K562 (cell line): ENCODE measurements around the gene HECA. TPM values are rescaled to one million over a fixed set of nuclear protein-coding genes. Genes with fewer than 3 reads are reported as not detected.

Experiments used
- ELF2 ChIP-seq: fragments of 250-450 bp; sonication (Bioruptor Pico); IDR thresholded peaks from 2 replicates; pipeline ENCODE4 v1.5.0; 2021; ENCODE audit warnings: mild to moderate bottlenecking
- FOSL1 ChIP-seq: fragments of 200-800 bp; sonication (Bioruptor generic); conservative IDR thresholded peaks from 2 replicates; pipeline ENCODE4 v1.6.1; 2016; ENCODE audit warnings: missing genetic modification characterization, missing compliant biosample characterization
- HIVEP1 ChIP-seq: fragments of 250-450 bp; sonication (Bioruptor Pico); IDR thresholded peaks from 2 replicates; pipeline ENCODE4 v1.4.0; 2020; ENCODE audit warnings: mild to moderate bottlenecking
- KDM2B ChIP-seq: fragments of 250-450 bp; sonication (Bioruptor Pico); IDR thresholded peaks from 2 replicates; pipeline ENCODE4 v1.8.0; 2021; ENCODE audit warnings: mild to moderate bottlenecking, moderate library complexity
- KHSRP ChIP-seq: fragments of 450-650 bp; IDR thresholded peaks from 2 replicates; pipeline ENCODE4 v1.6.1; 2017
- LCOR ChIP-seq: sonication (generic); formaldehyde crosslinking; IDR thresholded peaks from 2 replicates; pipeline ENCODE4 v1.8.0; 2022; ENCODE audit warnings: mild to moderate bottlenecking, missing genetic modification reagents
- MEF2A ChIP-seq: IDR thresholded peaks from 2 replicates; pipeline ENCODE4 v1.6.1; 2011; ENCODE audit warnings: low read depth, mild to moderate bottlenecking, low read length, moderate library complexity; ENCODE audit not compliant: control insufficient read depth
- PCBP1 ChIP-seq: fragments of 200-400 bp; formaldehyde crosslinking; IDR thresholded peaks from 2 replicates; pipeline ENCODE4 v1.6.1; 2018; ENCODE audit warnings: mild to moderate bottlenecking, low read depth, low read length; ENCODE audit not compliant: poor library complexity, severe bottlenecking
- PYGO2 ChIP-seq: fragments of 450-650 bp; IDR thresholded peaks from 2 replicates; pipeline ENCODE4 v1.6.1; 2016; ENCODE audit warnings: mild to moderate bottlenecking, missing genetic modification characterization, moderate library complexity, missing compliant biosample characterization
- SNRNP70 ChIP-seq: fragments of 200-400 bp; formaldehyde crosslinking; optimal IDR thresholded peaks from 2 replicates; pipeline ENCODE3; 2017; ENCODE audit warnings: low read depth, low read length
- TEAD4 ChIP-seq, 2 experiments: sonication (generic) in 1 of 2; formaldehyde crosslinking in 1 of 2; IDR thresholded peaks; 2 replicates each; pipeline versions ENCODE4 v1.6.1 to v1.8.0; 2012 to 2022; ENCODE audit warnings: borderline replicate concordance in 1 of 2, inconsistent platforms in 1 of 2, low read length in 1 of 2, mild to moderate bottlenecking in 1 of 2, missing genetic modification reagents in 1 of 2
- ZNF431 ChIP-seq: sonication (generic); formaldehyde crosslinking; IDR thresholded peaks from 2 replicates; pipeline ENCODE4 v1.8.0; 2022; ENCODE audit warnings: mild to moderate bottlenecking, missing genetic modification reagents
- ZNF76 ChIP-seq: fragments of 250-450 bp; sonication (Bioruptor Pico); IDR thresholded peaks from 2 replicates; pipeline ENCODE4 v1.4.0; 2020; ENCODE audit warnings: mild to moderate bottlenecking, moderate library complexity, borderline replicate concordance
- ZZZ3 ChIP-seq: fragments of 450-650 bp; IDR thresholded peaks from 2 replicates; pipeline ENCODE4 v1.6.1; 2016; ENCODE audit warnings: antibody characterized with exemption, mild to moderate bottlenecking, moderate library complexity
- polyA plus RNA-seq, 8 experiments: library from polyadenylated mRNA; depleted of rRNA in 4 of 8; stranded (reverse) in 5 of 8; unstranded in 3 of 8; fragments of >200 nt; fragmentation: Nextera tagmentation in 2 of 8; fragmentation: Illumina TruSeq in 1 of 8; extraction: Ambion mirVana in 2 of 8; extraction: Trizol in 1 of 8; gene quantifications; 2 replicates each; pipeline versions ENCODE4 v1.2.1 to v1.2.3, GENCODE V29; 2011 to 2014; ENCODE audit warnings: inconsistent platforms in 1 of 8, missing spikeins in 1 of 8
- total RNA-seq, 7 experiments: library from RNA; depleted of rRNA in 6 of 7; stranded (reverse); fragments of >200 nt in 6 of 7; fragmentation: Illumina TruSeq in 2 of 7; extraction: Trizol in 2 of 7; gene quantifications; 2 replicates each; pipeline versions ENCODE4 v1.2.1 to v1.2.3, GENCODE V29; 2011 to 2021; ENCODE audit warnings: low replicate concordance in 1 of 7
- TF ChIP-seq, protein P1 (sequence below): IDR thresholded peaks from 2 replicates; pipeline ENCODE4 v1.6.1; 2014; ENCODE audit warnings: antibody characterized with exemption
- TF ChIP-seq, protein P2 (sequence below): fragments of 250-450 bp; sonication (Bioruptor Pico); IDR thresholded peaks from 2 replicates; pipeline ENCODE4 v1.4.0; 2020; ENCODE audit warnings: mild to moderate bottlenecking, moderate library complexity
- TF ChIP-seq, protein P3 (sequence below): fragments of 250-450 bp; sonication (Bioruptor Pico); IDR thresholded peaks from 2 replicates; pipeline ENCODE4 v1.4.0; 2020; ENCODE audit warnings: mild to moderate bottlenecking, moderate library complexity

Gene HECA
- total and polyA plus RNA-seq, 9 of the 15 experiments (the other 6 are each of a cell fraction or from before 2014, with no cell fraction given): 0.31 to 2.3 (median 1.1) TPM

DNA sequence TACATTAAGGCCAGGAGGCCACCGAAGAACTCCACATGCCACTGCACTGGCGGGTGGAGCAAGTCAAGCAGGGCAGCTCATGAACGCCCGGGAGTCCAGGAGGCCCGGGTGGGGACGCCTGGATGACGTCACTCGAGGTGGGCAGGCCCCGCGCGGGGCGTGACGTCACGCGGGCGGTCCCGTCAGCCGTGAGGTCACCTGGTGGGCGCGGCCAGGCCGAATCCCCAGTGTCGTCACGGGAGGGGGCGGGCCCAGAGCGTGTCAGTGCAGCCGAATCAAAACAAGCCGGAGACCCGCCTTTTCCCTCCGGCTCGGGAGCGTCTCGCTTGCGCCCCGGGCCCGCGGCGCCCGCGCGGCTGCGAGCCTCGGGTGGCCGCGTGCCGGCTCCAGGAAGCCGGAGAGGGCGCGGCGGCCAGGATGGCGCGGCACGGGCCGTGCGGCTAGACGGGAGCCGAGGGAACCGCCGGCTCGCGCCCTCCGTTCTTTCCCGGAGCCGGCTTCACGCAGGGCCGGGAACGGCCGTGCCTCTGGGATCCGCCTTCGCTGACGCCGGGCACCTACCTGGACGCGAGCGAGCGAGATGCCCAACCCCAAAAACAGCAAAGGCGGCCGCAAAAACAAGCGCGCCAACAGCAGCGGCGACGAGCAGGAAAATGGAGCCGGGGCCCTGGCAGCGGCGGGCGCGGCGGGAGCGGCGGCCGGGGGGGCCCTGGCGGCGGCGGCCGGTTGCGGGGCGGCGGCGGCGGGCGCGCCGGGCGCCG is at the start of gene HECA (continued):
- TF ChIP-seq MEF2A: no peak
- 0 out of 2 replicates have a peak, but pooled peaks have one; percentile 59 for TF ChIP-seq LCOR
- TF ChIP-seq KHSRP: peak; percentile 99
- TF ChIP-seq, protein P1, sequence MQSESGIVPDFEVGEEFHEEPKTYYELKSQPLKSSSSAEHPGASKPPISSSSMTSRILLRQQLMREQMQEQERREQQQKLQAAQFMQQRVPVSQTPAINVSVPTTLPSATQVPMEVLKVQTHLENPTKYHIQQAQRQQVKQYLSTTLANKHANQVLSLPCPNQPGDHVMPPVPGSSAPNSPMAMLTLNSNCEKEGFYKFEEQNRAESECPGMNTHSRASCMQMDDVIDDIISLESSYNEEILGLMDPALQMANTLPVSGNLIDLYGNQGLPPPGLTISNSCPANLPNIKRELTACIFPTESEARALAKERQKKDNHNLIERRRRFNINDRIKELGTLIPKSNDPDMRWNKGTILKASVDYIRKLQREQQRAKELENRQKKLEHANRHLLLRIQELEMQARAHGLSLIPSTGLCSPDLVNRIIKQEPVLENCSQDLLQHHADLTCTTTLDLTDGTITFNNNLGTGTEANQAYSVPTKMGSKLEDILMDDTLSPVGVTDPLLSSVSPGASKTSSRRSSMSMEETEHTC: no peak
- no peak for TF ChIP-seq SNRNP70
- TF ChIP-seq PYGO2 (tag): no peak
- TF ChIP-seq ZNF431: no peak
- TF ChIP-seq KDM2B (CRISPR knock-in tag): peak; percentile 59; the same call in 1 of the 2 replicates
- TF ChIP-seq HIVEP1 (CRISPR knock-in tag): 0 out of 2 replicates have a peak, but pooled peaks have one; percentile 24
- TF ChIP-seq PCBP1: peak; percentile 16
- peak; percentile 80 for TF ChIP-seq FOSL1
- no peak for TF ChIP-seq ELF2 (CRISPR knock-in tag)
- TF ChIP-seq, protein P2, sequence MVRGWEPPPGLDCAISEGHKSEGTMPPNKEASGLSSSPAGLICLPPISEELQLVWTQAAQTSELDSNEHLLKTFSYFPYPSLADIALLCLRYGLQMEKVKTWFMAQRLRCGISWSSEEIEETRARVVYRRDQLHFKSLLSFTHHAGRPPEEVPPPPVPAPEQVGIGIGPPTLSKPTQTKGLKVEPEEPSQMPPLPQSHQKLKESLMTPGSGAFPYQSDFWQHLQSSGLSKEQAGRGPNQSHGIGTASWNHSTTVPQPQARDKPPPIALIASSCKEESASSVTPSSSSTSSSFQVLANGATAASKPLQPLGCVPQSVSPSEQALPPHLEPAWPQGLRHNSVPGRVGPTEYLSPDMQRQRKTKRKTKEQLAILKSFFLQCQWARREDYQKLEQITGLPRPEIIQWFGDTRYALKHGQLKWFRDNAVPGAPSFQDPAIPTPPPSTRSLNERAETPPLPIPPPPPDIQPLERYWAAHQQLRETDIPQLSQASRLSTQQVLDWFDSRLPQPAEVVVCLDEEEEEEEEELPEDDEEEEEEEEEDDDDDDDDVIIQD (CRISPR knock-in tag): 0 out of 2 replicates have a peak, but pooled peaks have one; percentile 10
- TF ChIP-seq, protein P3, sequence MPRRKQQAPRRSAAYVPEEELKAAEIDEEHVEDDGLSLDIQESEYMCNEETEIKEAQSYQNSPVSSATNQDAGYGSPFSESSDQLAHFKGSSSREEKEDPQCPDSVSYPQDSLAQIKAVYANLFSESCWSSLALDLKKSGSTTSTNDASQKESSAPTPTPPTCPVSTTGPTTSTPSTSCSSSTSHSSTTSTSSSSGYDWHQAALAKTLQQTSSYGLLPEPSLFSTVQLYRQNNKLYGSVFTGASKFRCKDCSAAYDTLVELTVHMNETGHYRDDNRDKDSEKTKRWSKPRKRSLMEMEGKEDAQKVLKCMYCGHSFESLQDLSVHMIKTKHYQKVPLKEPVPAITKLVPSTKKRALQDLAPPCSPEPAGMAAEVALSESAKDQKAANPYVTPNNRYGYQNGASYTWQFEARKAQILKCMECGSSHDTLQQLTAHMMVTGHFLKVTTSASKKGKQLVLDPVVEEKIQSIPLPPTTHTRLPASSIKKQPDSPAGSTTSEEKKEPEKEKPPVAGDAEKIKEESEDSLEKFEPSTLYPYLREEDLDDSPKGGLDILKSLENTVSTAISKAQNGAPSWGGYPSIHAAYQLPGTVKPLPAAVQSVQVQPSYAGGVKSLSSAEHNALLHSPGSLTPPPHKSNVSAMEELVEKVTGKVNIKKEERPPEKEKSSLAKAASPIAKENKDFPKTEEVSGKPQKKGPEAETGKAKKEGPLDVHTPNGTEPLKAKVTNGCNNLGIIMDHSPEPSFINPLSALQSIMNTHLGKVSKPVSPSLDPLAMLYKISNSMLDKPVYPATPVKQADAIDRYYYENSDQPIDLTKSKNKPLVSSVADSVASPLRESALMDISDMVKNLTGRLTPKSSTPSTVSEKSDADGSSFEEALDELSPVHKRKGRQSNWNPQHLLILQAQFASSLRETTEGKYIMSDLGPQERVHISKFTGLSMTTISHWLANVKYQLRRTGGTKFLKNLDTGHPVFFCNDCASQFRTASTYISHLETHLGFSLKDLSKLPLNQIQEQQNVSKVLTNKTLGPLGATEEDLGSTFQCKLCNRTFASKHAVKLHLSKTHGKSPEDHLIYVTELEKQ (CRISPR knock-in tag): no peak
- TF ChIP-seq ZNF76 (CRISPR knock-in tag): peak; percentile 80; the same call in 1 of the 2 replicates
- TF ChIP-seq TEAD4 (IDR thresholded peaks at IDR 0.05; ENCODE audit: low read length): no peak
- no peak for TF ChIP-seq TEAD4 (CRISPR knock-in tag; IDR thresholded peaks at IDR 0.05; ENCODE audit: borderline replicate concordance)
- TF ChIP-seq ZZZ3: no peak
